GM12801 (cell line): ENCODE measurements around the gene CENPO.

Source experiments
- TF ChIP-seq, protein P1 (sequence below): IDR thresholded peaks from one replicate; pipeline ENCODE4 v1.5.1; 2011; ENCODE audit warnings: control low read depth; ENCODE audit not compliant: insufficient read length; ENCODE audit errors: extremely low read depth

The CENPO gene

DNA sequence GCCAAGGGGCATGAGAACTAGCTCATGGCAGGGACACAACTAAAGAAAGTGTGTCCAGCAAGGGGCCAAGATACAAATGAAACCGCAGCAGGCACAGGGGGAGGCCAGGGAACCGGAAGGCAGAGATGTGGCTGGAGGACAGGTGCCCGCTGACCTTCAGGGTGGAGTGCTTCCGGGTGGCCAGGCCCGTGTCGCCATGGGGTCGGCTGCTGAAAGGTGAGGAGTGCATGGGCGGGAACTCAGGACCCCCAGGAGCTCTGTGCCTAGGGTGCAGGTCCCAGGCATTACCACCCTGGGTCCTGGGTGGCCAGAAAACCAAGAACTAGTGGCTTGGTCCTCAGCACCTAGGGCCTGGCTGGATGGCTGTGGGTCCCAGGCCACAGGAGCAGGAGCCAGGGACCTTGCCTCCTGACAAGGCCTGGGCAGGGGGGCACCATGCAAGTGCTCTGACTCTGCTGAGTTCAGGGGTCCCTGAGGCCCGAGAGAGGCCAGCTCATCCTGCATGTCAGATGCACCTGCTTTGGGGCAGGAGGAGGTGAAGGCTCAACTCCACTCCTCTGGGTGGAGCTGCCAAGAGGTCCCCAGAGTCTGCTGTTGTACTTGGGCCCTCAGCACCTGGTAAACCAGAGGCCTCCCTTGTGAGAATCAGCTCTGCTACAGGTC, 50.9 kb downstream of the CENPO start:
- TF ChIP-seq, protein P1, sequence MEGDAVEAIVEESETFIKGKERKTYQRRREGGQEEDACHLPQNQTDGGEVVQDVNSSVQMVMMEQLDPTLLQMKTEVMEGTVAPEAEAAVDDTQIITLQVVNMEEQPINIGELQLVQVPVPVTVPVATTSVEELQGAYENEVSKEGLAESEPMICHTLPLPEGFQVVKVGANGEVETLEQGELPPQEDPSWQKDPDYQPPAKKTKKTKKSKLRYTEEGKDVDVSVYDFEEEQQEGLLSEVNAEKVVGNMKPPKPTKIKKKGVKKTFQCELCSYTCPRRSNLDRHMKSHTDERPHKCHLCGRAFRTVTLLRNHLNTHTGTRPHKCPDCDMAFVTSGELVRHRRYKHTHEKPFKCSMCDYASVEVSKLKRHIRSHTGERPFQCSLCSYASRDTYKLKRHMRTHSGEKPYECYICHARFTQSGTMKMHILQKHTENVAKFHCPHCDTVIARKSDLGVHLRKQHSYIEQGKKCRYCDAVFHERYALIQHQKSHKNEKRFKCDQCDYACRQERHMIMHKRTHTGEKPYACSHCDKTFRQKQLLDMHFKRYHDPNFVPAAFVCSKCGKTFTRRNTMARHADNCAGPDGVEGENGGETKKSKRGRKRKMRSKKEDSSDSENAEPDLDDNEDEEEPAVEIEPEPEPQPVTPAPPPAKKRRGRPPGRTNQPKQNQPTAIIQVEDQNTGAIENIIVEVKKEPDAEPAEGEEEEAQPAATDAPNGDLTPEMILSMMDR, result no peak

DNA sequence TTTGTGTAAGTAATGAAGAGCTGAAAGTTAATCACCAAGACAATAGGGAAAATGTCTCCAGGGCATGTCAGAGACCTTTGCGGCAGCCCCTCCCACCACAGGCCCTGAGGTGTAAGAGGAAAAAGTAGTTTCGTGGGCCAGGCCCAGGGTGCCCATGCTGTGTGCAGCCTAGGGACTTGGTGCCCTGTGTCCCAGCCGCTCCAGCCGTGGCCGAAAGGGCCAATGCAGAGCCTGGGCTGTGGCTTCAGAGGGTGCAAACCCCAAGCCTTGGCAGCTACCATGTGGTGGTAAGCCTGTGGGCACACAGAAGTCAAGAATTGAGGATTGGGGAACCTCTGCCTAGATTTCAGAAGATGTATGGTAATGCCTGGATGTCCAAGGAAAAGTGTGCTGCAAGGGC, 52.5 kb downstream of the CENPO start:
- TF ChIP-seq, protein P1, result no peak

DNA sequence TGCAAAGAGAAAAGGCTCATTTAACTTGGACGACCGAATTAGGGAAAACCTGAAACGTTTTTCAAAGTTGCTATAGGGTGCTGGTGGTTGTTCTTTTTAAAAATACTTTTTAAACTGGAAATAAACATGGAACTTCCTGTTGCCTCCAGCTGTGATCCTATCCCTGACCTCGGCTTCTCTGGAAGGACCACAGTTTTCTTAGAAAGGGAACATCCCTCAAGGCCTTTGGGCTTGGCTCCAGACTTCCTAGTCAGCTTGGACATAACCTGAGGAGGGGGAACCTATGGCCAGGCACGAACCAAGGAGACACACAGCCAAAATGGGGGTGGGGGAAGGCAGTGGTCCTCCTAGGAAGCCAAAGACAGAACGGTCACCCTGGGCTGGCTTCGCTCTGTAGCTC, 57.7 kb downstream of the CENPO start:
- TF ChIP-seq, protein P1, result no peak

DNA sequence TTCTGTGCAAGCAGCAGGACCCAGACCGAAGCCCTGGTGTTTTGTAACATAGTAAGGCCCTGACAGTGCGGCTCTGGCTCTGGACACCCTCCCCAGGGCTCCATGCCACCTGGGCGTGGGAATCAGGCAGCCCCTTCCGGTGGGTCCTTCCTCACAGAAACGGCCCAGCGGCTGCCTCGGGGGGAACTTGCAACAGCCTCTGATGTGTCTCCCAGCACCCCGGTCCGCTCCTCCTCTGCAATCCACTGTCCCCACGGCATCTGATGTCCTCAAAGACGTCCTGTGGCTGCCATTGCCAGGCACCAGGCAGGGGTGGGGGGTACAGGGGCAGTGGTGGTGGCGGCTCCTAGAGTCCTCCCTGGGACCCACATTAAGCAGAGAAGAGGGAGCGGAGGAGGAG, 58.8 kb downstream of the CENPO start:
- TF ChIP-seq, protein P1, result no peak

DNA sequence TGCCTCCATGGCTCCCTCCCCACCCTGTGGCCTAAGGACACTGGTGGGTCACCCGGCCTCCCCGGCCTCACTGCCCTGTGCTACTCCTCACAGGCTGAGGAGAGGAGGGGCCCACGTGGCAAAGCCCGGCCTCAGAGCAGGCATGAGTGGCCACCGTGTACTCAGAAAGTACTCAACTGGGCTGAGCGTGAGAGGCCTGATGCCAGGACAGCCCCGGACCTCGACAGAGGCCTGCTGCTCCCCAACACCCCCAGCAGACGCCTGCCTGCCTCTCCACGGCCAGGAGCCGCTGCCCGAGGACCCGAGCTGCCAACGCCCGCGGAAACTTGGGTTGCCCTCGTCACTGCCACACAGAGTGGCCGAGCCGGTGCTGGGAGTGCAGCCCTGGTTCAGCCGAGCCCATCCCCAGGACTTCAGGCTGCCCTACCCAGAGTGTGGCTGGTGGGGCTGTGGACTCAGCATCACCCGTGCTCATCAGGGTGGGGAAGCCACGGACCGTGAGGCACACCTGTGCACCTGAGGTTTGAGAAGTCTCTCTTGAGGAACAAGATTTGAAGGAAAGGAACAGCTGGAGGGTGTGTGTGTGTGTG, 59.3 kb downstream of the CENPO start:
- TF ChIP-seq, protein P1, result no peak

DNA sequence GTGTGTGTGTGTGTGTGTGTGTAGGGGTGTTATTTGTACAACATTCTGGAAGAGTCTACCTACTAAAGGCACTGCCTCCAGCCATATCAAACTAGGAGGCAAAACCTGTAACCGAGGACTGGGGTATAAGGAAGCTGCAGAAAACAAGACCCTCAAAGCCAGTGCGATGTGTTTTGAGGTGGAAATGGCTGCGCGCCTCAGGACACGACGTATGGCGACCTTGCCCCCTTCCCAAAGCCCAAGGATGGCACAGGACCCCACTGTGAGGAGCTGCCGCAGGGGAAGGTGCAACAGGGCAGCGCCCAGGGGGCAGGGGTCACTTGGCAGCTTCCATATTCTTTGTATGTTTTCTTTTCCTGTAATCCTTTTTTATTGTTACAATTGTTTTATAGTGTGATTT, 59.8 kb downstream of the CENPO start:
- TF ChIP-seq, protein P1, result no peak

DNA sequence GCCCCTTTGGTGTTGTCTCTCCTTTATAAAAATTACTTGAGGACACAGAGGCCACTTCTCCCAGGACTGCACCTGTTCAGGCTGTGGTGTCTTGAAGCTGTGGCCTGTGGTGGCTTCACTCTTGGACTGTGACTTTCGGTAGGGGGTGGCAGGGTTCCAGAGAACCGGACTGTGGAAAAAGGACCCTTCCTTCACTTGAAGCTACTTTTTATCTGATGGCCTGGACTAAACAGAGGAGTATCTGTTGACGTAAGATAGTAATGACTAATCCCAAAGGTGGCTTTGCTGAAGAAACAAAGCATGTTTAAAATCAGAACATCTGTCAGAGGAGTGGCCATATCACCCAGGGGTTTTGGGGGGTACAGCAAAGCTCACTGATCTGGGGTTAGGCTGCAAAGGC, 60.8 kb downstream of the CENPO start:
- TF ChIP-seq, protein P1, result no peak
